Activated naive CD8-positive, alpha-beta T cell treated with anti-CD3 and anti-CD28 coated beads, Interleukin-2, amount 10 ng/mL, durations not matched to agents 7 days and 5 days (primary cell): ENCODE results near the gene SLC25A21. TPM values are rescaled to one million over a fixed set of nuclear protein-coding genes. Genes with fewer than 3 reads are reported as not detected.

Experiments used
- ATAC-seq: fragments of 150-1000 bp; cut with Tn5 transposase; one replicate; pipeline ENCODE4 v1.10.0; 2021; ENCODE audit warnings: low read depth, moderate library complexity
- POLR2A ChIA-PET: fragments of 350-600 bp; sonication (Branson Sonifier 250); formaldehyde crosslinking; loops from one replicate; lab custom pipeline; 2021; ENCODE audit warnings: antibody characterized with exemption; lab: Charles Lee
- DNase-seq: peaks from one replicate; pipeline ENCODE4 v3.0.0; 2021
- H3K27ac Mint-ChIP-seq: one replicate; pipeline ENCODE4 v1.8.0; 2022; ENCODE audit warnings: mild to moderate bottlenecking, mixed read lengths
- H3K27me3 Mint-ChIP-seq: one replicate; pipeline ENCODE4 v1.8.0; 2022; ENCODE audit warnings: mild to moderate bottlenecking, moderate library complexity, mixed read lengths
- H3K36me3 Mint-ChIP-seq: one replicate; pipeline ENCODE4 v1.8.0; 2021; ENCODE audit warnings: mild to moderate bottlenecking, mixed read lengths
- H3K4me1 Mint-ChIP-seq: one replicate; pipeline ENCODE4 v1.8.0; 2021; ENCODE audit warnings: mixed read lengths
- H3K4me3 Mint-ChIP-seq: one replicate; pipeline ENCODE4 v1.8.0; 2022; ENCODE audit warnings: mild to moderate bottlenecking, moderate library complexity, mixed read lengths
- H3K9me3 Mint-ChIP-seq: one replicate; pipeline ENCODE4 v1.8.0; 2021; ENCODE audit warnings: mixed read lengths
- total RNA-seq, 2 experiments: library from RNA; stranded (reverse); gene quantifications; one replicate each; pipeline ENCODE4 v1.2.3, GENCODE V29; 2021

The SLC25A21 gene
- total RNA-seq, 2 experiments from 2014 or later = not detected

GRCh38 chr14:37145395-37145794 is 27.0 kb downstream of the SLC25A21 start:
- Mint-ChIP-seq H3K4me1 (no peaks in the 10 kb centered on the region), H3K27me3 (no peaks in the 10 kb centered on the region), H3K4me3 (no peak overlapping the region), H3K36me3 (no peaks in the 10 kb centered on the region), H3K27ac (no peak overlapping the region), H3K9me3 (no peaks in the 10 kb centered on the region)
- POLR2A ChIA-PET = no interaction called here
- DNase-seq (no peak), ATAC-seq (no peak)

DNA sequence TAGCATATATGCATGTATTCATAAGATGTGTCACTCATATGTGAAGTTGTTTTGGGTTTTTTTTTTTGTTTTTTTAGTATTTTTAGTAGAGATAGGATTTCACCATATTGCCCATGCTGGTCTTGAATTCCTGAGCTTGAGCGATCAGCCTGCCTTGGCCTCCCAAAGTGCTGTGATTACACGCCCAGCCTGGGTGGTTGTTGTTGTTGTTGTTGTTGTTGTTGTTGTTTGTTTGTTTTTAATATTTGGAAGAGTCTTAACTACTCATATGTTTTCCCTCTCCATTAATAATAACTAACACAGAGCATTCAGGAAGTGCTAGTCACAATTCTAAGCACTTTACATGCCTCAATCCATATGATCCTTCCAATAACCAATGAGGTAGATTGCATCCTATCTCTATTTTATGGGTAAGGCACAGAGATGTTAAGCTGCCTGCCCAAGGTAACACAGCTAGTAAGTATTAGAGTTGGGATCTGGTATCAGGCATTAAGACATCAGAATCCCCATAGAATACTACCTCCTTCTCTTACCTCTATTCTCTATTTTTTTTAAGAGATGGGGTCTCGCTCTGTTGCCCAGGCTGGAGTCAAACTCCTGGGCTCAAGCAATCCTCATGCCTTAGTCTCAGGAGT is 27.6 kb downstream of the SLC25A21 start:
- Mint-ChIP-seq H3K4me3 (no peak overlapping the region), H3K27ac (no peak overlapping the region), H3K4me1 (no peaks in the 10 kb centered on the region), H3K27me3 (no peaks in the 10 kb centered on the region), H3K36me3 (no peaks in the 10 kb centered on the region), H3K9me3 (no peaks in the 10 kb centered on the region)
- no peak for DNase-seq
- POLR2A ChIA-PET = no interaction called here
- no peak for ATAC-seq

DNA sequence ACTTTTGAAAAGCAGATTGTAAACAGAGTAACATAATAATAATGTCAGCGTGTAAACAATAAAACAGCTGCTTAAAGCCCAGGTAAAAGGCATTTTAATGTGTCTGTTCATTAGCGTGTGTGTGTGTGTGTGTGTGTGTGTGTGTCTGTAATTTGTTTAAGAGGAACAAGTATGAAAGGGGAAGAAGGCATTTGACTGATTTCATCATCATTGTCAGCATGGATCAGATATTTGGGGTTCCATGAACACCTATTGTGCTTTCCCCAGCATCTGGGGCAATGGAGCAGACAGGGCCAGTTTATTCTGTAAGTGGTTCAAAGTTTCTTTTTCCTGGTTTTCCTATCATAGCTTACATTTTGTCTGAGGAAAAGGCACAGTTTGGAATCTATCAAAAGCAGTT is 28.9 kb downstream of the SLC25A21 start:
- H3K36me3 Mint-ChIP-seq = no peaks in the 10 kb centered on the region
- H3K9me3 Mint-ChIP-seq = no peaks in the 10 kb centered on the region
- DNase-seq (no peak), ATAC-seq (no peak)
- H3K4me1 Mint-ChIP-seq = no peaks in the 10 kb centered on the region
- H3K4me3 Mint-ChIP-seq = no peak overlapping the region
- POLR2A ChIA-PET = no interaction called here
- H3K27ac Mint-ChIP-seq = no peak overlapping the region
- no peaks in the 10 kb centered on the region for H3K27me3 Mint-ChIP-seq

DNA sequence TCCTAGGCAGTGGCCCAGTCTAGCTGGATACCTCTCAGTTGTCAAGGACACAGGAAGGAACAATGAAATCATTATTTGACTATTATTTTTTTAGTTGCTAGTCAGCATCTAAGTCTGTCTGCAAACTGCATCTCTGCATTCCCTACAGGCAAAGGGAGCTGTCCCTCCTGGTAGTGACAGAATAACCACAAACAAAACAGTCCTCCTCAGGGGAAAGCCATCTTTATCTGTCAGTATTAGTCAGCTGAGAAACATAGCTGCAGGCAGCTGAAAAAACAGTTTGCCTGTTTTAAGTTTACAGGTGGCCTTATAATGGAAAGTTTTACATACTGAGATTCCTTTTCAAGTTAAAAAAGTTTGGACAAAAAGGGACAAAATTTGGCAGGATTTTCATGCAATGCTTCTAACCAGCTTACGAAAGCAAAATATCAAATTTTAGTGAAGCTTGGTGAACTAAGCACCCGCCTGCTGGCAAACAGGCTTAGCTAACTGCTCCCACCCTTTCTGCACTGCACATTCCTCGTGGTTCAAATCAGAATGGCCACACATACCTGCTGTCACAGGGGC is 29.5 kb downstream of the SLC25A21 start:
- Mint-ChIP-seq H3K27me3 (no peaks in the 10 kb centered on the region), H3K4me3 (no peak overlapping the region), H3K4me1 (no peaks in the 10 kb centered on the region), H3K27ac (no peak overlapping the region), H3K9me3 (no peaks in the 10 kb centered on the region), H3K36me3 (no peaks in the 10 kb centered on the region)
- DNase-seq = no peak
- no peak for ATAC-seq
- POLR2A ChIA-PET = no interaction called here

DNA sequence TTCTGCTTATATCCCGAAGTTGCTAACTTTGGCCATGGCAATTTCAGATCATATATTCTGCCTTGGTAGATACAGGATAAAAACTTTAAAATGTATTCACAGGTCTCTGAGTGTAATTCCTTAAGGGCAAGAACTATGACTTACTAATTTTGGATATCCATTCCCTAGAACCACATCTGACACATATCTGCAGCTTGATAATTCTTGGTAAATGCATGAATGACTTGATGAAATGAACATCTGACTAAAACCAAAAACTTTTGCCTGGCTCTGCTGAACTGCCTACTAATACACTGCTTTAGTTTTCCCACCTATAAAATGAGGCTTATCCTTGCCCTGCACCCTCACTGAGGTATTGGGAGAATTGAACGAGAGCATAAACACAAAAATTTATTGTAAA is 32.2 kb downstream of the SLC25A21 start:
- no peaks in the 10 kb centered on the region for H3K27me3 Mint-ChIP-seq
- POLR2A ChIA-PET = no interaction called here
- no peak overlapping the region for H3K27ac Mint-ChIP-seq
- H3K36me3 Mint-ChIP-seq = no peaks in the 10 kb centered on the region
- no peak for DNase-seq
- no peak overlapping the region for H3K4me3 Mint-ChIP-seq
- no peaks in the 10 kb centered on the region for H3K9me3 Mint-ChIP-seq
- no peaks in the 10 kb centered on the region for H3K4me1 Mint-ChIP-seq
- no peak for ATAC-seq

- POLR2A ChIA-PET = no interaction called here
- Mint-ChIP-seq H3K4me1 (no peaks in the 10 kb centered on the region), H3K36me3 (no peaks in the 10 kb centered on the region), H3K27me3 (no peaks in the 10 kb centered on the region), H3K9me3 (no peaks in the 10 kb centered on the region), H3K27ac (no peak overlapping the region), H3K4me3 (no peak overlapping the region)
- DNase-seq (no peak), ATAC-seq (no peak)
These were observed 32.7 kb downstream of the SLC25A21 start for GRCh38 chr14:37139710-37140109.

- Mint-ChIP-seq H3K27me3 (no peaks in the 10 kb centered on the region), H3K4me1 (no peaks in the 10 kb centered on the region), H3K4me3 (no peak overlapping the region), H3K9me3 (no peaks in the 10 kb centered on the region), H3K36me3 (no peaks in the 10 kb centered on the region), H3K27ac (no peak overlapping the region)
- no peak for ATAC-seq
- POLR2A ChIA-PET = no interaction called here
- DNase-seq = no peak
These were observed 33.5 kb downstream of the SLC25A21 start for GRCh38 chr14:37138898-37139297.

- Mint-ChIP-seq H3K4me1 (no peaks in the 10 kb centered on the region), H3K27me3 (no peaks in the 10 kb centered on the region), H3K27ac (no peak overlapping the region), H3K4me3 (no peak overlapping the region), H3K9me3 (peaks cover 2% of the 10 kb centered on the region), H3K36me3 (no peaks in the 10 kb centered on the region)
- no peak for ATAC-seq
- DNase-seq = no peak
- POLR2A ChIA-PET = no interaction called here
These were observed 39.0 kb downstream of the SLC25A21 start for GRCh38 chr14:37133284-37133913.

- H3K9me3 Mint-ChIP-seq = peaks cover 2% of the 10 kb centered on the region
- no peak for ATAC-seq
- H3K27ac Mint-ChIP-seq = no peak overlapping the region
- H3K36me3 Mint-ChIP-seq = no peaks in the 10 kb centered on the region
- no peak for DNase-seq
- no peaks in the 10 kb centered on the region for H3K27me3 Mint-ChIP-seq
- POLR2A ChIA-PET = no interaction called here
- H3K4me3 Mint-ChIP-seq = no peak overlapping the region
- H3K4me1 Mint-ChIP-seq = no peaks in the 10 kb centered on the region
These were observed 41.2 kb downstream of the SLC25A21 start for GRCh38 chr14:37131205-37131604.

GRCh38 chr14:37129047-37129446 is 43.4 kb downstream of the SLC25A21 start:
- H3K36me3 Mint-ChIP-seq = no peaks in the 10 kb centered on the region
- H3K9me3 Mint-ChIP-seq = peaks cover 2% of the 10 kb centered on the region
- no peak for DNase-seq
- H3K4me3 Mint-ChIP-seq = no peak overlapping the region
- no peak overlapping the region for H3K27ac Mint-ChIP-seq
- H3K4me1 Mint-ChIP-seq = no peaks in the 10 kb centered on the region
- no peaks in the 10 kb centered on the region for H3K27me3 Mint-ChIP-seq
- POLR2A ChIA-PET = no interaction called here
- no peak for ATAC-seq

GRCh38 chr14:37124614-37125013 is 47.8 kb downstream of the SLC25A21 start:
- Mint-ChIP-seq H3K27me3 (no peaks in the 10 kb centered on the region), H3K9me3 (peaks cover 1% of the 10 kb centered on the region), H3K36me3 (no peaks in the 10 kb centered on the region), H3K4me1 (no peaks in the 10 kb centered on the region), H3K27ac (no peak overlapping the region), H3K4me3 (no peak overlapping the region)
- POLR2A ChIA-PET = no interaction called here
- DNase-seq (no peak), ATAC-seq (no peak)

DNA sequence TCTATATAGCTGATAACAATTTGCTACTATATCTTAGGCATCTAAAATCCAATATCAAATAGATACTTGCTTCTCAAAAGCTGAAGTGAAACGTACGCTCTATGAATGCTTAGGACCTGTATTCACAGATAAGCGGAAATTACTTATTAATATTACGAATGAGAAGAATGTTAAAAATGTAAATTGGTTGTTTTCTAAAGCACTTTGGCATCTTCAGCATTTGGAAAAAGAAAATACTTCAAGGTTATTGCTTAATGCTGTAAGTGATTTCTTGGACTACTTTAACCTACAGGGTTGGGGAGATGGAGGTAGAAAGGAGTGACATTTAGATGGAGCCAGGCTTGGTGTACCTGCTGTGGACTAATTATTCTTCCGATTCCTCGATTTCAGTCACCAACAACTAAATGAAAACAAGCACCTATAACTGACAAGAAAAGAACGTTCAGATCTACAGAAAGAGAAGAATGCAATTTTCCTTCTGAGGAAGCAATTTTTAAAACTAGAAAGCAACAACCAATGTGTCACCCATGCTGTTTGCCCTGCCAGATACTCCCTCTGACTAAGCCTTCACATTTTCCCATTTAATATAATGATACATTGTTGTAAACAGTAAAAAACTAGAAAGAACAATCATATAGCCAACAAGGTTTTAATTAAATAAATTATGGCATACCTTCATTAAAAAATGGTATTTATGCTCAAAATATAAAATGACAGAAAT is 49.3 kb downstream of the SLC25A21 start:
- Mint-ChIP-seq H3K4me1 (no peaks in the 10 kb centered on the region), H3K4me3 (no peak overlapping the region), H3K9me3 (peaks cover 1% of the 10 kb centered on the region), H3K36me3 (no peaks in the 10 kb centered on the region), H3K27ac (no peak overlapping the region), H3K27me3 (no peaks in the 10 kb centered on the region)
- ATAC-seq (no peak), DNase-seq (no peak)
- POLR2A ChIA-PET = no interaction called here

GRCh38 chr14:37122288-37122687 is 50.1 kb downstream of the SLC25A21 start:
- DNase-seq = no peak
- H3K36me3 Mint-ChIP-seq = no peaks in the 10 kb centered on the region
- H3K9me3 Mint-ChIP-seq = peaks cover 1% of the 10 kb centered on the region
- POLR2A ChIA-PET = no interaction called here
- no peak overlapping the region for H3K4me3 Mint-ChIP-seq
- no peak overlapping the region for H3K27ac Mint-ChIP-seq
- no peak for ATAC-seq
- H3K4me1 Mint-ChIP-seq = no peaks in the 10 kb centered on the region
- H3K27me3 Mint-ChIP-seq = no peaks in the 10 kb centered on the region
